VCaP (cell line): ENCODE results near the gene PCDHA2.
"Not testable (repeated sequence)": the region's sequence is repeated elsewhere in the genome, so short reads cannot be mapped to it uniquely, and the experiment has no call there.

Experiments used
- H3K27ac ChIP-seq: fragments of 450-650 bp; 2 replicates; pipeline ENCODE4 v1.5.1; 2017
- TF ChIP-seq, protein P1 (sequence below): fragments of 450-650 bp; conservative IDR thresholded peaks from 2 replicates; pipeline ENCODE4 v1.5.1; 2017; ENCODE audit warnings: mild to moderate bottlenecking, moderate library complexity

PCDHA2 gene

DNA sequence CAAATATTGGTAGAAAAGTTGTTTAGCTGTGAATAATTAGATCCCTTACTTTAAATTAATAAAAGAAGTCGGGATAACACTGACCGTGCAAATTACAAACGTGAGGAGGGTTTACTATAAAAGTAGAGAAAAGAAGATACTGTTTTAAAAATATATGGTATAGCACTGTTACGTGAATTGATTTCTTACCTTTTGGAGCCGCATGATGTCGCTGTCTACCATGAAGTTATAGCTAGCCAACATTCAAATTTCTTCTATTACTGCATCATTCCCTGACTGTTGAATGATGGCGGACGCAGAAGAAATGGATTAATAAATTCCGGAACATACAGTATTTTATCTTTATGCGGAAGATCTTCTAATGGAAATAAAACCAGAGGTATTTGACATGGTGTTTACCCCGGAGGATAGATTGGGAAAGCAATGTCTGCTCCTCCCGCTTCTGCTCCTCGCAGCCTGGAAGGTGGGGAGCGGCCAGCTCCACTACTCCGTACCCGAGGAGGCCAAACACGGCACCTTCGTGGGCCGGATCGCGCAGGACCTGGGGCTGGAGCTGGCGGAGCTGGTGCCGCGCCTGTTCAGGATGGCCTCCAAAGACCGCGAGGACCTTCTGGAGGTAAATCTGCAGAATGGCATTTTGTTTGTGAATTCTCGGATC is 33.2 kb downstream of the PCDHA2 start, which contains the start of gene PCDHA6:
TSS of gene PCDHA6 (plus strand) at position 257 of the 658 bp plus-strand sequence. CDS start at position 389, 132 bp downstream.
- TF ChIP-seq, protein P1, sequence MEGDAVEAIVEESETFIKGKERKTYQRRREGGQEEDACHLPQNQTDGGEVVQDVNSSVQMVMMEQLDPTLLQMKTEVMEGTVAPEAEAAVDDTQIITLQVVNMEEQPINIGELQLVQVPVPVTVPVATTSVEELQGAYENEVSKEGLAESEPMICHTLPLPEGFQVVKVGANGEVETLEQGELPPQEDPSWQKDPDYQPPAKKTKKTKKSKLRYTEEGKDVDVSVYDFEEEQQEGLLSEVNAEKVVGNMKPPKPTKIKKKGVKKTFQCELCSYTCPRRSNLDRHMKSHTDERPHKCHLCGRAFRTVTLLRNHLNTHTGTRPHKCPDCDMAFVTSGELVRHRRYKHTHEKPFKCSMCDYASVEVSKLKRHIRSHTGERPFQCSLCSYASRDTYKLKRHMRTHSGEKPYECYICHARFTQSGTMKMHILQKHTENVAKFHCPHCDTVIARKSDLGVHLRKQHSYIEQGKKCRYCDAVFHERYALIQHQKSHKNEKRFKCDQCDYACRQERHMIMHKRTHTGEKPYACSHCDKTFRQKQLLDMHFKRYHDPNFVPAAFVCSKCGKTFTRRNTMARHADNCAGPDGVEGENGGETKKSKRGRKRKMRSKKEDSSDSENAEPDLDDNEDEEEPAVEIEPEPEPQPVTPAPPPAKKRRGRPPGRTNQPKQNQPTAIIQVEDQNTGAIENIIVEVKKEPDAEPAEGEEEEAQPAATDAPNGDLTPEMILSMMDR: peak; percentile 17; the same call in 1 of the 2 replicates
- no peak within 1 kb of the TSS for H3K27ac ChIP-seq

DNA sequence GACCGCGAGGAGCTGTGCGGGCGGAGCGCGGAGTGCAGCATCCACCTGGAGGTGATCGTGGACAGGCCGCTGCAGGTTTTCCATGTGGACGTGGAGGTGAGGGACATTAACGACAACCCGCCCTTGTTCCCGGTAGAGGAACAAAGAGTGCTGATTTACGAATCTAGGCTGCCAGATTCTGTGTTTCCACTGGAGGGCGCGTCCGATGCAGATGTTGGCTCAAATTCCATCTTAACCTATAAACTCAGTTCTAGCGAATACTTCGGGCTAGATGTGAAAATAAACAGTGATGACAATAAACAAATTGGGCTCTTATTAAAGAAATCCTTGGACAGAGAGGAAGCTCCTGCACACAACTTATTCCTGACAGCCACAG is 33.7 kb downstream of the PCDHA2 start:
- H3K27ac ChIP-seq: no peak overlapping the region
- TF ChIP-seq, protein P1: no peak

DNA sequence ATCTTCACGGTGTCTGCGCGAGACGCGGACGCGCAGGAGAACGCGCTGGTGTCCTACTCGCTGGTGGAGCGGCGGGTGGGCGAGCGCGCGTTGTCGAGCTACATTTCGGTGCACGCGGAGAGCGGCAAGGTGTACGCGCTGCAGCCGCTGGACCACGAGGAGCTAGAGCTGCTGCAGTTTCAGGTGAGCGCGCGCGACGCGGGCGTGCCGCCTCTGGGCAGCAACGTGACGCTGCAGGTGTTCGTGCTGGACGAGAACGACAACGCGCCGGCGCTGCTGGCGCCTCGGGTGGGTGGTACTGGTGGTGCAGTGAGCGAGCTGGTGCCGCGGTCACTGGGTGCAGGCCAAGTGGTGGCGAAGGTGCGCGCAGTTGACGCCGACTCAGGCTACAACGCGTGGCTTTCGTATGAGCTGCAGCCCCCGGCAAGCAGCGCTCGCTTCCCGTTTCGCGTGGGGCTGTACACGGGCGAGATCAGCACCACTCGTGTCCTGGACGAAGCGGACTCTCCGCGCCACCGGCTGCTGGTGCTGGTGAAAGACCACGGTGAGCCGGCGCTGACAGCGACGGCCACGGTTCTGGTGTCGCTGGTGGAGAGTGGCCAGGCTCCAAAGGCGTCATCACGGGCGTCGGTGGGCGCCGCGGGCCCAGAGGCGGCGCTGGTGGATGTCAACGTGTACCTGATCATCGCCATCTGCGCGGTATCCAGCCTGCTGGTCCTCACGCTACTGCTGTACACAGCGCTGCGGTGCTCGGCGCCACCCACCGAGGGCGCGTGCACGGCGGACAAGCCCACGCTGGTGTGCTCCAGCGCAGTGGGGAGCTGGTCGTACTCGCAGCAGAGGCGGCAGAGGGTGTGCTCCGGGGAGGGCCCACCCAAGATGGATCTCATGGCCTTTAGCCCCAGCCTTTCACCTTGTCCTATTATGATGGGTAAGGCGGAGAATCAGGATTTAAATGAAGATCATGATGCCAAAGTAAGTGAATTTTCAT is 35.2 kb downstream of the PCDHA2 start:
- not testable (repeated sequence) for H3K27ac ChIP-seq

DNA sequence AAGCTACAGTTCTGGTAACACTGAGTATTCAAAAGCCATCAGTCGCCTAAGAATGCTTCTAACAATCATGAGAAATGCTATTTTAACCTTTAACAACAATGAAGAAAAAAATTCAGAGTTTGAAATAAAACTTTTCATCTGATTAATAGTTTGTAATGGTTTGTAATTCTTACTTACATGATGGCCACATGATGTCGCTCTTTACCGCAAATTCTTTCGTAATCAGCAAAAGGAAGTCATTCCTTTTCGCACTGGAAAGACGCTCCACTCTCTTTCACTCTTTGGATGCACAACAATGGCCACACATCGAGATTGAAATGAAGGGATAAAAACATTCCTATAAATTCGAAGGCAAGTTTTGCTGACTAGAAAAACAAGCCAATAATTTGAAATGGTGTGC is 39.3 kb downstream of the PCDHA2 start, which contains the start of gene PCDHA7:
TSS of gene PCDHA7 (plus strand) at position 277 of the 400 bp plus-strand sequence. CDS start at position 392, 115 bp downstream.
- no peak within 1 kb of the TSS for H3K27ac ChIP-seq

DNA sequence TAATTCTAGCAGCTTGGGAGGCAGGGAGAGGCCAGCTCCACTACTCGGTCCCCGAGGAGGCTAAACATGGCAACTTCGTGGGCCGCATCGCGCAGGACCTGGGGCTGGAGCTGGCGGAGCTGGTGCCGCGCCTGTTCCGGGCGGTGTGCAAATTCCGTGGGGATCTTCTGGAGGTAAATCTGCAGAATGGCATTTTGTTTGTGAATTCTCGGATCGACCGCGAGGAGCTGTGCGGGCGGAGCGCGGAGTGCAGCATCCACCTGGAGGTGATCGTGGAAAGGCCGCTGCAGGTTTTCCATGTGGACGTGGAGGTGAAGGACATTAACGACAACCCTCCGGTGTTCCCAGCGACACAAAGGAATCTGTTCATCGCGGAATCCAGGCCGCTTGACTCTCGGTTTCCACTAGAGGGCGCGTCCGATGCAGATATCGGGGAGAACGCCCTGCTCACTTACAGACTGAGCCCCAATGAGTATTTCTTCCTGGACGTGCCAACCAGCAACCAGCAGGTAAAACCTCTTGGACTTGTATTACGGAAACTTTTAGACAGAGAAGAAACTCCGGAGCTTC is 39.9 kb downstream of the PCDHA2 start:
- H3K27ac ChIP-seq: not testable (repeated sequence)

More for the DNA sequence above, 39.3 kb downstream of the PCDHA2 start, which contains the start of gene PCDHA7:
- TF ChIP-seq, protein P1: 0 out of 2 replicates have a peak, but pooled peaks have one; percentile 24

DNA sequence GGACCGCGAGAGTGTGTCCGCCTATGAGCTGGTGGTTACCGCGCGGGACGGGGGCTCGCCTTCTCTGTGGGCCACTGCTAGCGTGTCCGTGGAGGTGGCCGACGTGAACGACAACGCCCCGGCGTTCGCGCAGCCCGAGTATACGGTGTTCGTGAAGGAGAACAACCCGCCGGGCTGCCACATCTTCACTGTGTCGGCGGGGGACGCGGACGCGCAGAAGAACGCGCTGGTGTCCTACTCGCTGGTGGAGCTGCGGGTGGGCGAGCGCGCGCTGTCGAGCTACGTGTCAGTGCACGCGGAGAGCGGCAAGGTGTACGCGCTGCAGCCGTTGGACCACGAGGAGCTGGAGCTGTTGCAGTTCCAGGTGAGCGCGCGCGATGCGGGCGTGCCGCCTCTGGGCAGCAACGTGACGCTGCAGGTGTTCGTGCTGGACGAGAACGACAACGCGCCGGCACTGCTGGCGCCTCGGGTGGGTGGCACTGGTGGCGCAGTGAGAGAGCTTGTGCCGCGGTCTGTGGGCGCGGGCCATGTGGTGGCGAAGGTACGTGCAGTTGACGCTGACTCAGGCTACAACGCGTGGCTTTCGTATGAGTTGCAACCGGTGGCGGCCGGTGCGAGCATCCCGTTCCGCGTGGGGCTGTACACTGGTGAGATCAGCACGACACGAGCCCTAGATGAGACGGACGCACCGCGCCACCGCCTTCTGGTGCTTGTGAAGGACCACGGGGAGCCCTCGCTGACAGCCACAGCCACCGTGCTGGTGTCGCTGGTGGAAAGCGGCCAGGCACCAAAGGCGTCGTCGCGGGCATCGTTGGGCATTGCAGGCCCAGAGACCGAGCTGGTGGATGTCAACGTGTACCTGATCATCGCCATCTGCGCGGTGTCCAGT is 41.2 kb downstream of the PCDHA2 start:
- TF ChIP-seq, protein P1: no peak
- no peak overlapping the region for H3K27ac ChIP-seq

DNA sequence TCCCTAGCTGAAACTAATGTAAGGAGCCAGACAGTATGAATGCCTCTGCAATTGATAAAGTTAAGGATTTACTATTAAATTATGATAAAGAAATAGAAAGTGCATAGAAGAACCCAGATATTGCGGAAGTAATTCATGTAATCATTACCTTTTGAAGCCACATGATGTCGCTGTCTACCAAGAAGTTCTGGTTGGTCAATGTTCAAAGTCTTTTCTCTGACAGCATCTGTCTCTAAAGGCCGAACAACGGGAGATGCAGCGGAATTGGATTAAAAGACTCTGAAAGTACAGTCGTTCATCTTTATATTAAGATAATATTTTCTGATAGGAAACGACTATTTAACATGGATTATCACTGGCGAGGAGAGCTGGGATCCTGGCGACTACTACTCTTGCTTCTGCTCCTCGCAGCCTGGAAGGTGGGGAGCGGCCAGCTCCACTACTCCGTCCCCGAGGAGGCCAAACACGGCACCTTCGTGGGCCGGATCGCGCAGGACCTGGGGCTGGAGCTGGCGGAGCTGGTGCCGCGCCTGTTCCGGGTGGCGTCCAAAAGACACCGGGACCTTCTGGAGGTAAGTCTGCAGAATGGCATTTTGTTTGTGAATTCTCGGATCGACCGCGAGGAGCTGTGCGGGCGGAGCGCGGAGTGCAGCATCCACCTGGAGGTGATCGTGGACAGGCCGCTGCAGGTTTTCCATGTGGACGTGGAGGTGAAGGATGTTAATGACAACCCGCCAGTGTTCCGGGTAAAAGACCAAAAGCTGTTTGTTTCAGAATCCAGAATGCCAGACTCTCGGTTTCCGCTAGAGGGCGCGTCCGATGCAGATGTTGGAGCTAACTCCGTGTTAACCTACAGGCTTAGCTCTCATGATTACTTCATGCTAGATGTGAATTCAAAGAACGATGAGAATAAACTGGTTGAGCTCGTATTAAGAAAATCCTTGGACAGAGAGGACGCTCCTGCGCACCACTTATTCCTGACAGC is 46.6 kb downstream of the PCDHA2 start, which contains the start of gene PCDHA8:
TSS of gene PCDHA8 (plus strand) at position 210 of the 985 bp plus-strand sequence. CDS start at position 345, 135 bp downstream.
- no peak within 1 kb of the TSS for H3K27ac ChIP-seq
- TF ChIP-seq, protein P1: peak; percentile 40
